ENCODE measurements around the gene KIF1A.

- TF ChIP-seq EZH2 (IDR thresholded peaks at IDR 0.05; ENCODE audit: borderline replicate concordance, low read depth, low read length, severe bottlenecking) (no peak), CTCF (IDR thresholded peaks at IDR 0.05; ENCODE audit: extremely low read depth in 1 of 2, insufficient read depth in 1 of 2, low read depth in 1 of 2, low read length in 2 of 2) (no peak), MAX (IDR thresholded peaks at IDR 0.05; ENCODE audit: insufficient read depth, insufficient read length) (no peak), POLR2A (IDR thresholded peaks at IDR 0.05; ENCODE audit: low read depth, low read length) (no peak), JUN (IDR thresholded peaks at IDR 0.05; ENCODE audit: borderline replicate concordance, insufficient read depth, insufficient read length, low read depth) (no peak), POLR2AphosphoS5 (IDR thresholded peaks at IDR 0.05; ENCODE audit: insufficient read depth, low read depth, low read length) (no peak), GATA2 (IDR thresholded peaks at IDR 0.05; ENCODE audit: insufficient read depth, insufficient read length, low read depth, low read length) (no peak), FOS (IDR thresholded peaks at IDR 0.05; ENCODE audit: borderline replicate concordance, insufficient read depth, low read length) (no peak)
Measured at GRCh38 chr2:240757086-240757614, 62.9 kb downstream of the KIF1A start.

All from endothelial cell of umbilical vein (primary cell).